ENCODE results near the gene PTPRO.

Gene PTPRO

GRCh38 chr12:15280930-15281329 lies 41.4 kb upstream of the PTPRO start:
- TF ChIP-seq, protein P1, sequence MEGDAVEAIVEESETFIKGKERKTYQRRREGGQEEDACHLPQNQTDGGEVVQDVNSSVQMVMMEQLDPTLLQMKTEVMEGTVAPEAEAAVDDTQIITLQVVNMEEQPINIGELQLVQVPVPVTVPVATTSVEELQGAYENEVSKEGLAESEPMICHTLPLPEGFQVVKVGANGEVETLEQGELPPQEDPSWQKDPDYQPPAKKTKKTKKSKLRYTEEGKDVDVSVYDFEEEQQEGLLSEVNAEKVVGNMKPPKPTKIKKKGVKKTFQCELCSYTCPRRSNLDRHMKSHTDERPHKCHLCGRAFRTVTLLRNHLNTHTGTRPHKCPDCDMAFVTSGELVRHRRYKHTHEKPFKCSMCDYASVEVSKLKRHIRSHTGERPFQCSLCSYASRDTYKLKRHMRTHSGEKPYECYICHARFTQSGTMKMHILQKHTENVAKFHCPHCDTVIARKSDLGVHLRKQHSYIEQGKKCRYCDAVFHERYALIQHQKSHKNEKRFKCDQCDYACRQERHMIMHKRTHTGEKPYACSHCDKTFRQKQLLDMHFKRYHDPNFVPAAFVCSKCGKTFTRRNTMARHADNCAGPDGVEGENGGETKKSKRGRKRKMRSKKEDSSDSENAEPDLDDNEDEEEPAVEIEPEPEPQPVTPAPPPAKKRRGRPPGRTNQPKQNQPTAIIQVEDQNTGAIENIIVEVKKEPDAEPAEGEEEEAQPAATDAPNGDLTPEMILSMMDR (IDR thresholded peaks at IDR 0.05), result no peak
- no peak overlapping the region for H3K27ac ChIP-seq
- intact Hi-C loops (cut with DNase I; ENCODE audit: low total_unique reads), result no loop called here
- no peak for DNase-seq
- no peaks in the 10 kb centered on the region for H3K36me3 ChIP-seq
- no peak overlapping the region for H3K4me3 ChIP-seq
- no peaks in the 10 kb centered on the region for H3K27me3 ChIP-seq
- no peaks in the 10 kb centered on the region for H3K9me3 ChIP-seq
- peaks cover 9 to 20% (median 11%) of the 10 kb centered on the region in 4 donors for H3K4me1 ChIP-seq

GRCh38 chr12:15289192-15289591 lies 33.1 kb upstream of the PTPRO start:
- intact Hi-C loops (cut with DNase I; ENCODE audit: low total_unique reads), result no loop called here

DNA sequence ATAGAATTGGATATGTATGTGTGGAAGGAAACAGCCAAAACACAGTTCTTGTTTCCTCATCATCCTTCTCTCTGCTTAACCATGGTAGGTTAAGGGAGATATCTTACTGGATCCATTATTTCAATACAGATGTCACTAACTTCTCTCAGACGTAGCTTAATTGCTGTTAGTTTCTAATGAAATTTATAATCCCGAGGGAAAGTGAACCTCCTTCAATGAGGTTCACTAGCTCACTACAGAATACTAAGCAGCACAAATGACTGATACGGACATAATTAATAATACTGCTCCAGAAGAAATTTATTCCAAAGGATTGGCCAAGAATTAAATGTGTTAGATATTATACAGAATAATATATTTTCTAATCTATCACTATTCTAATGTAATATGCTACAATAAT lies 28.6 kb upstream of the PTPRO start:
- no peak for DNase-seq
- no peaks in the 10 kb centered on the region for H3K27me3 ChIP-seq
- no peaks in the 10 kb centered on the region for H3K36me3 ChIP-seq
- intact Hi-C loops (cut with DNase I; ENCODE audit: low total_unique reads), result no loop called here
- H3K4me1 ChIP-seq, result no peaks in the 10 kb centered on the region
- no peak overlapping the region for H3K4me3 ChIP-seq
- TF ChIP-seq, protein P1 (IDR thresholded peaks at IDR 0.05), result no peak
- no peak overlapping the region for H3K27ac ChIP-seq
- no peaks in the 10 kb centered on the region for H3K9me3 ChIP-seq

More at GRCh38 chr12:15289192-15289591, 33.1 kb upstream of the PTPRO start:
- DNase-seq, result no peak
- Histone ChIP-seq H3K4me3 (no peak overlapping the region), H3K4me1 (no peaks in the 10 kb centered on the region), H3K36me3 (no peaks in the 10 kb centered on the region), H3K27me3 (no peaks in the 10 kb centered on the region), H3K9me3 (no peaks in the 10 kb centered on the region), H3K27ac (no peak overlapping the region)
- TF ChIP-seq, protein P1 (IDR thresholded peaks at IDR 0.05), result no peak

- DNase-seq, result no peak
- no peaks in the 10 kb centered on the region for H3K4me1 ChIP-seq
- H3K27me3 ChIP-seq, result no peaks in the 10 kb centered on the region
- H3K27ac ChIP-seq, result no peak overlapping the region
- intact Hi-C loops (cut with DNase I; ENCODE audit: low total_unique reads), result no loop called here
- no peaks in the 10 kb centered on the region for H3K36me3 ChIP-seq
- no peak overlapping the region for H3K4me3 ChIP-seq
- peaks cover 0 to 7% (median 7%) of the 10 kb centered on the region in 3 donors for H3K9me3 ChIP-seq
- TF ChIP-seq, protein P1 (IDR thresholded peaks at IDR 0.05), result no peak
Measured at GRCh38 chr12:15299947-15300346, 22.4 kb upstream of the PTPRO start.

DNA sequence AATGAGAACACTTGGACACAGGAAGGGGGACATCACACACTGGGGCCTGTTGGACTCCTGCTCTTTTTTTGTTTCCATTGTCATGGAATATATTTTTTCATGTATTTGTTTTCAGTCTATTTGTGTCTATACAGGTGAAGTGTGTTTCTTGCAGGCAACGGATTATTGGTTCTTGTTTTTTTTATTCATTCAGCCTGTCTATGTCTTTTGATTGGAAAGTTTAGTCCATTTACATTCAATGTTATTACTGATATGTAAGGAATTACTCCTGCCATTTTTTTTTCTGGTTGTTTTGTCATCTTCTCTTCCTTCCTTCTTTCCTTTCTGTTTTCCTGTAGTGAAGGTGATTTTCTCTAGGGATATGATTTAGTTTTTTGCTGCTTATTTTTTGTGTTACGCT lies 18.0 kb upstream of the PTPRO start:
- no peak for DNase-seq
- no peaks in the 10 kb centered on the region for H3K36me3 ChIP-seq
- intact Hi-C loops (cut with DNase I; ENCODE audit: low total_unique reads), result no loop called here

More for the DNA sequence above, 18.0 kb upstream of the PTPRO start:
- no peaks in the 10 kb centered on the region for H3K4me1 ChIP-seq
- H3K4me3 ChIP-seq, result no peak overlapping the region
- H3K27me3 ChIP-seq, result no peaks in the 10 kb centered on the region
- H3K9me3 ChIP-seq, result peaks cover 0 to 10% (median 7%) of the 10 kb centered on the region in 3 donors
- TF ChIP-seq, protein P1 (IDR thresholded peaks at IDR 0.05), result no peak
- no peak overlapping the region for H3K27ac ChIP-seq
